ENCODE measurements around the gene ANKS6. TPM values are rescaled to one million over a fixed set of nuclear protein-coding genes. Genes with fewer than 3 reads are reported as not detected.

The ANKS6 gene
- total RNA-seq, 1 experiment from 2014 or later: 46.3 TPM

DNA sequence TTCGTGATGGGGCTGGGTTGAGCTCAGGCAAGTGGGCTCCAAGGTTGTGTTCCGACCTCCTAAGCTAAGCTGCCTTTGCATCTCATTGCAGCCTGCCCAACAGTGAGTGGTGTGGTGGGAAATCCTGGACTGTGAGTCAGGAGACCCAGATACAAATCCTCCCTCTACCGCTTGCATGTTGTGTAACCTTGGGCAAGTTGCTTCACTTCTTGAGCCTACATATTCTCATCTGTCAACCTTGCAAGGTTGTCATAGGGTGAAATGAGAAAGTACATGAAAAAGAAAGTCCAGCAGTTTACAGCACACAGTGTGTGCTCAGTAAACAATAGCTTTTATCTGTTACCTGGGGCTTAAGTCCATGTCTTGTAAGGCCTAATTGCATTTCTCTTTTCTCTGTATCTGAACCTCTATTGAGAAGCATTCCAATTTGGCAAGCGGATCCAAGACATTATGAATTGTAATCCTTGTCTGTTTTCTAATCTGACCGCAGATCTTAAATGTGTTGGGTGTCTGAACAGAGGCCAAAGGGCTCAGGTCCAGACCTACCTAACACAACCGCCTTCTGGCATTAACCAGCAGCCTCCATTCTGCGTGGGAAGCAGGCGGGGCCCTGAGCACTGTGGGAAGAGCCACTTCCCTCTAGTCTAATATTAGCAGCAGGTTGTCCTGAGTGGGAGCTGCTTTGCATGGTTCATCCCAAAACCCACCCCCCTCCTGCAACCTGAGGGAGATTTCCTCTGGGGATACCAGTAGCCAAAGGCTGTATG is 9.3 kb upstream of the ANKS6 start:
- Histone ChIP-seq H3K4me1 (ENCODE audit: insufficient read depth, low read length) (no peaks in the 10 kb centered on the region; the same call in 1 of the 2 replicates), H4K91ac (ENCODE audit: insufficient read length, low read depth, low read length) (no peak overlapping the region), H3T11ph (ENCODE audit: low read length) (no peak overlapping the region), H3K4me2 (ENCODE audit: insufficient read depth, insufficient read length, low read length) (no peak overlapping the region), H4K8ac (replicated peaks; ENCODE audit: insufficient read length, low read depth, low read length) (no peak overlapping the region), H4K20me1 (ENCODE audit: control insufficient read depth, insufficient read depth, insufficient read length) (no peaks in the 10 kb centered on the region), H3K9me3 (ENCODE audit: control insufficient read depth, low read depth, low read length) (no peaks in the 10 kb centered on the region), H2AK5ac (ENCODE audit: insufficient read length, low read length) (no peak overlapping the region), H3K14ac (ENCODE audit: insufficient read depth, low read length) (no peak overlapping the region), H3K27ac (ENCODE audit: insufficient read length, low read depth, low read length) (no peak overlapping the region), H3K23me2 (ENCODE audit: insufficient read length, low read depth, low read length, poor library complexity, severe bottlenecking) (peaks cover 8% of the 10 kb centered on the region), H3K56ac (ENCODE audit: insufficient read length, low read depth, low read length) (no peak overlapping the region), H3K79me1 (ENCODE audit: insufficient read depth, low read depth, low read length, poor library complexity, severe bottlenecking) (no peaks in the 10 kb centered on the region), H3K27me3 (ENCODE audit: insufficient read depth, low read length) (no peaks in the 10 kb centered on the region), H2AFZ (ENCODE audit: low read length) (no peak overlapping the region), H2BK12ac (ENCODE audit: insufficient read length, low read depth, low read length) (no peak overlapping the region), H3K23ac (ENCODE audit: insufficient read length, low read depth, low read length) (no peak overlapping the region), H3K79me2 (ENCODE audit: insufficient read depth, low read length) (no peaks in the 10 kb centered on the region), H2BK20ac (ENCODE audit: low read depth, low read length, poor library complexity, severe bottlenecking) (no peak overlapping the region), H2BK120ac (ENCODE audit: low read depth, low read length, poor library complexity, severe bottlenecking) (no peak overlapping the region), H2BK15ac (ENCODE audit: low read depth, low read length) (no peak overlapping the region), H3K18ac (ENCODE audit: insufficient read length, low read depth, low read length) (no peak overlapping the region), H2BK5ac (ENCODE audit: insufficient read length, low read length) (no peak overlapping the region), H3K9ac (ENCODE audit: extremely low read depth, insufficient read length, low read length) (no peak overlapping the region), H4K5ac (ENCODE audit: insufficient read length, low read depth, low read length) (no peak overlapping the region), H3K4ac (ENCODE audit: low read depth, low read length) (no peak overlapping the region)
- H3K36me3 Mint-ChIP-seq (ENCODE audit: insufficient read depth in 1 of 3, low read depth in 3 of 3): no peaks in the 10 kb centered on the region
- H3K27ac Mint-ChIP-seq: no peak overlapping the region
- H3K9me3 Mint-ChIP-seq: no peaks in the 10 kb centered on the region
- no CpG with 5 or more reads among the region's 8 CpGs for WGBS (ENCODE audit: extremely low coverage, insufficient read length, low lambda C conversion rate)
- peaks cover 47 to 53% of the 10 kb centered on the region in 2 experiments for H3K4me1 Mint-ChIP-seq
- H3K27me3 Mint-ChIP-seq (ENCODE audit: low read depth): peaks cover 27% of the 10 kb centered on the region
- H3K4me3 Mint-ChIP-seq: no peak overlapping the region
- DNase-seq: no peak
- TF ChIP-seq, protein P1, sequence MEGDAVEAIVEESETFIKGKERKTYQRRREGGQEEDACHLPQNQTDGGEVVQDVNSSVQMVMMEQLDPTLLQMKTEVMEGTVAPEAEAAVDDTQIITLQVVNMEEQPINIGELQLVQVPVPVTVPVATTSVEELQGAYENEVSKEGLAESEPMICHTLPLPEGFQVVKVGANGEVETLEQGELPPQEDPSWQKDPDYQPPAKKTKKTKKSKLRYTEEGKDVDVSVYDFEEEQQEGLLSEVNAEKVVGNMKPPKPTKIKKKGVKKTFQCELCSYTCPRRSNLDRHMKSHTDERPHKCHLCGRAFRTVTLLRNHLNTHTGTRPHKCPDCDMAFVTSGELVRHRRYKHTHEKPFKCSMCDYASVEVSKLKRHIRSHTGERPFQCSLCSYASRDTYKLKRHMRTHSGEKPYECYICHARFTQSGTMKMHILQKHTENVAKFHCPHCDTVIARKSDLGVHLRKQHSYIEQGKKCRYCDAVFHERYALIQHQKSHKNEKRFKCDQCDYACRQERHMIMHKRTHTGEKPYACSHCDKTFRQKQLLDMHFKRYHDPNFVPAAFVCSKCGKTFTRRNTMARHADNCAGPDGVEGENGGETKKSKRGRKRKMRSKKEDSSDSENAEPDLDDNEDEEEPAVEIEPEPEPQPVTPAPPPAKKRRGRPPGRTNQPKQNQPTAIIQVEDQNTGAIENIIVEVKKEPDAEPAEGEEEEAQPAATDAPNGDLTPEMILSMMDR (conservative IDR thresholded peaks at IDR 0.05): no peak
